HEK293 (cell line): ENCODE results near the gene DCDC2B.

Experiments
- FEZF1 ChIP-seq: fragments of 450-650 bp; formaldehyde crosslinking; IDR thresholded peaks from 2 replicates; pipeline ENCODE4 v1.5.1; 2016; ENCODE audit warnings: missing biosample characterization, missing genetic modification characterization
- HOXA7 ChIP-seq: sonication (generic); formaldehyde crosslinking; IDR thresholded peaks from 2 replicates; pipeline ENCODE4 v1.8.1; 2022; ENCODE audit warnings: missing genetic modification reagents, borderline replicate concordance
- KLF1 ChIP-seq: fragments of 450-650 bp; formaldehyde crosslinking; IDR thresholded peaks from 2 replicates; pipeline ENCODE4 v1.5.1; 2016; ENCODE audit warnings: missing biosample characterization, missing genetic modification characterization
- KLF9 ChIP-seq: fragments of 450-650 bp; formaldehyde crosslinking; IDR thresholded peaks from 2 replicates; pipeline ENCODE4 v1.5.1; 2016; ENCODE audit warnings: missing biosample characterization, missing genetic modification characterization, low read depth
- SCRT1 ChIP-seq: fragments of 450-650 bp; formaldehyde crosslinking; IDR thresholded peaks from 2 replicates; pipeline ENCODE4 v1.5.1; 2016; ENCODE audit warnings: missing biosample characterization, missing genetic modification characterization, borderline replicate concordance
- SETDB1 ChIP-seq: IDR thresholded peaks from one replicate; pipeline ENCODE4 v1.6.1; 2017; ENCODE audit warnings: mild to moderate bottlenecking, low read length, moderate library complexity, mixed read lengths; ENCODE audit not compliant: insufficient read length
- SP2 ChIP-seq: fragments of 450-650 bp; formaldehyde crosslinking; IDR thresholded peaks from 2 replicates; pipeline ENCODE4 v1.5.1; 2016; ENCODE audit warnings: missing biosample characterization, missing genetic modification characterization
- ZBTB20 ChIP-seq: fragments of 450-650 bp; formaldehyde crosslinking; IDR thresholded peaks from 2 replicates; pipeline ENCODE4 v1.5.1; 2016; ENCODE audit warnings: missing biosample characterization, missing genetic modification characterization
- ZBTB48 ChIP-seq: fragments of 450-650 bp; formaldehyde crosslinking; IDR thresholded peaks from 2 replicates; pipeline ENCODE4 v1.5.1; 2016; ENCODE audit warnings: missing biosample characterization, missing genetic modification characterization
- ZNF121 ChIP-seq: fragments of 450-650 bp; formaldehyde crosslinking; IDR thresholded peaks from 2 replicates; pipeline ENCODE4 v1.5.1; 2016; ENCODE audit warnings: missing biosample characterization, missing genetic modification characterization
- ZNF140 ChIP-seq: fragments of 450-650 bp; formaldehyde crosslinking; IDR thresholded peaks from 2 replicates; pipeline ENCODE4 v1.5.1; 2016; ENCODE audit warnings: missing biosample characterization, missing genetic modification characterization
- ZNF24 ChIP-seq: fragments of 450-650 bp; formaldehyde crosslinking; IDR thresholded peaks from 2 replicates; pipeline ENCODE4 v1.5.1; 2016; ENCODE audit warnings: missing biosample characterization, missing genetic modification characterization
- ZNF354C ChIP-seq: fragments of 450-650 bp; formaldehyde crosslinking; IDR thresholded peaks from 2 replicates; pipeline ENCODE4 v1.5.1; 2016; ENCODE audit warnings: missing biosample characterization, missing genetic modification characterization, low read depth, borderline replicate concordance
- ZNF394 ChIP-seq: fragments of 450-650 bp; formaldehyde crosslinking; IDR thresholded peaks from 2 replicates; pipeline ENCODE4 v1.5.1; 2016; ENCODE audit warnings: missing biosample characterization, missing genetic modification characterization, mild to moderate bottlenecking, moderate library complexity, borderline replicate concordance
- ZNF555 ChIP-seq: fragments of 450-650 bp; formaldehyde crosslinking; conservative IDR thresholded peaks from 2 replicates; pipeline ENCODE4 v1.5.1; 2017; ENCODE audit warnings: missing biosample characterization, mild to moderate bottlenecking, missing genetic modification characterization, inconsistent platforms
- ZNF571 ChIP-seq: fragments of 450-650 bp; formaldehyde crosslinking; IDR thresholded peaks from 2 replicates; pipeline ENCODE4 v1.5.0; 2017; ENCODE audit warnings: missing biosample characterization, missing genetic modification characterization
- ZNF670 ChIP-seq: fragments of 450-650 bp; formaldehyde crosslinking; IDR thresholded peaks from 2 replicates; pipeline ENCODE4 v1.5.1; 2016; ENCODE audit warnings: missing biosample characterization, missing genetic modification characterization, low read depth
- ZNF747 ChIP-seq: fragments of 450-650 bp; formaldehyde crosslinking; IDR thresholded peaks from 2 replicates; pipeline ENCODE4 v1.5.1; 2016; ENCODE audit warnings: missing biosample characterization, missing genetic modification characterization
- ZNF76 ChIP-seq: fragments of 450-650 bp; formaldehyde crosslinking; IDR thresholded peaks from 2 replicates; pipeline ENCODE4; 2016; ENCODE audit warnings: low read depth, missing biosample characterization, missing genetic modification characterization, borderline replicate concordance
- ZSCAN23 ChIP-seq: fragments of 450-650 bp; formaldehyde crosslinking; IDR thresholded peaks from 2 replicates; pipeline ENCODE4 v1.5.1; 2016; ENCODE audit warnings: missing biosample characterization, missing genetic modification characterization
- ZXDB ChIP-seq: fragments of 450-650 bp; formaldehyde crosslinking; IDR thresholded peaks from 2 replicates; pipeline ENCODE4 v1.5.1; 2016; ENCODE audit warnings: missing biosample characterization, missing genetic modification characterization
- TF ChIP-seq, protein P1 (sequence below): fragments of 450-650 bp; IDR thresholded peaks from 2 replicates; pipeline ENCODE4 v1.5.1; 2018; ENCODE audit warnings: missing biosample characterization, missing genetic modification characterization
- TF ChIP-seq, protein P2 (sequence below): fragments of 450-650 bp; formaldehyde crosslinking; IDR thresholded peaks from 2 replicates; pipeline ENCODE4 v1.5.1; 2016; ENCODE audit warnings: missing biosample characterization, missing genetic modification characterization
- TF ChIP-seq, protein P3 (sequence below): fragments of 450-650 bp; formaldehyde crosslinking; IDR thresholded peaks from 2 replicates; pipeline ENCODE4 v1.5.1; 2016; ENCODE audit warnings: missing biosample characterization, missing genetic modification characterization
- TF ChIP-seq, protein P4 (sequence below): fragments of 450-650 bp; formaldehyde crosslinking; IDR thresholded peaks from 2 replicates; pipeline ENCODE4 v1.5.1; 2016; ENCODE audit warnings: missing biosample characterization, missing genetic modification characterization
- TF ChIP-seq, protein P5 (sequence below): fragments of 450-650 bp; formaldehyde crosslinking; IDR thresholded peaks from 2 replicates; pipeline ENCODE4 v1.5.1; 2016; ENCODE audit warnings: missing biosample characterization, missing genetic modification characterization

DCDC2B gene

DNA sequence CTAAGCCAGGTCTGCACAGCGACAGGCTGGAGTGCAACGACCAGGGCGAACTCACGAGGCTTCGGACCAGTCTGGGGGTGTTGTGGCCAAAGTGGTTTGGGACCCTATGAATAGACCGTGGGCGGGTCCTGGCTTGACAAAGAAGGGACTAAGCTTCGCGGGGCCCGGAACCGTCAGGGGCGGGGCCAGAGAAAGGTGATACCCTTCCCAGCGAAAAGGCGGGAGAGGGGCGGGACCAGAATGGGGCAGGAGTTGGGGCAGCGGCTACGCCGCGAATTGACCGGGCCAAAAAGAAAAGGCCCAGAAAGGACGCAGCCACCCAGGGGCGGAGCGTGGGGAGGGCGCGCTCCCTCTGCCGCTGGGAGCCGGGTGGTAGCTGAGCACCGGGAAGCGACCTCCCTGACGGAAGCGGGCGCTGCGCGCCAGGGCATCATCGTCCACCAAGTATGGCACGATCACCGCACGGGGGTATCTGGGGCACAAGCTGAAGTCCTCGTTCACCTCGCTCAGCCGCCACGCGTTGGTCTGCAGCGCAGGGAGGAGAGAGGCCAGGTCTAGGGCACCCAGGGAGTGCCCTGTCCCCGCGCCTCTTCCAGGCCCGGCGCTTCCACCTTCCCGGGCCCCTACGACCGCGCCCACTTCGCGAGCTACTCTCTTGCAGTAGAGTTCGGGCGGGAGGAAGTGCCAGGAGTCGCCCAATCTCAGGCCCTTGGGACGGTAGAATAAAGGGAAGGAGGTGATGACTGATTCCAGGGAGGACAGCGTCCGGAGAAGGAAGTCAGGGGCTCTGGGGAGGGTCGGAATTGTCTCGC lies 31.5 kb downstream of the DCDC2B start (continued):
- 0 out of 2 replicates have a peak, but pooled peaks have one; percentile 25 for TF ChIP-seq ZXDB (tag by site-specific recombination)
- no peak for TF ChIP-seq SETDB1
- TF ChIP-seq SP2 (tag by site-specific recombination), result peak; percentile 77
- TF ChIP-seq, protein P1, sequence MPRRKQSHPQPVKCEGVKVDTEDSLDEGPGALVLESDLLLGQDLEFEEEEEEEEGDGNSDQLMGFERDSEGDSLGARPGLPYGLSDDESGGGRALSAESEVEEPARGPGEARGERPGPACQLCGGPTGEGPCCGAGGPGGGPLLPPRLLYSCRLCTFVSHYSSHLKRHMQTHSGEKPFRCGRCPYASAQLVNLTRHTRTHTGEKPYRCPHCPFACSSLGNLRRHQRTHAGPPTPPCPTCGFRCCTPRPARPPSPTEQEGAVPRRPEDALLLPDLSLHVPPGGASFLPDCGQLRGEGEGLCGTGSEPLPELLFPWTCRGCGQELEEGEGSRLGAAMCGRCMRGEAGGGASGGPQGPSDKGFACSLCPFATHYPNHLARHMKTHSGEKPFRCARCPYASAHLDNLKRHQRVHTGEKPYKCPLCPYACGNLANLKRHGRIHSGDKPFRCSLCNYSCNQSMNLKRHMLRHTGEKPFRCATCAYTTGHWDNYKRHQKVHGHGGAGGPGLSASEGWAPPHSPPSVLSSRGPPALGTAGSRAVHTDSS, result no peak
- TF ChIP-seq ZNF571 (tag by site-specific recombination), result no peak
- peak; percentile 34; the same call in 1 of the 2 replicates for TF ChIP-seq KLF1 (tag by site-specific recombination)
- no peak for TF ChIP-seq ZNF76 (tag by site-specific recombination)
- TF ChIP-seq, protein P2, sequence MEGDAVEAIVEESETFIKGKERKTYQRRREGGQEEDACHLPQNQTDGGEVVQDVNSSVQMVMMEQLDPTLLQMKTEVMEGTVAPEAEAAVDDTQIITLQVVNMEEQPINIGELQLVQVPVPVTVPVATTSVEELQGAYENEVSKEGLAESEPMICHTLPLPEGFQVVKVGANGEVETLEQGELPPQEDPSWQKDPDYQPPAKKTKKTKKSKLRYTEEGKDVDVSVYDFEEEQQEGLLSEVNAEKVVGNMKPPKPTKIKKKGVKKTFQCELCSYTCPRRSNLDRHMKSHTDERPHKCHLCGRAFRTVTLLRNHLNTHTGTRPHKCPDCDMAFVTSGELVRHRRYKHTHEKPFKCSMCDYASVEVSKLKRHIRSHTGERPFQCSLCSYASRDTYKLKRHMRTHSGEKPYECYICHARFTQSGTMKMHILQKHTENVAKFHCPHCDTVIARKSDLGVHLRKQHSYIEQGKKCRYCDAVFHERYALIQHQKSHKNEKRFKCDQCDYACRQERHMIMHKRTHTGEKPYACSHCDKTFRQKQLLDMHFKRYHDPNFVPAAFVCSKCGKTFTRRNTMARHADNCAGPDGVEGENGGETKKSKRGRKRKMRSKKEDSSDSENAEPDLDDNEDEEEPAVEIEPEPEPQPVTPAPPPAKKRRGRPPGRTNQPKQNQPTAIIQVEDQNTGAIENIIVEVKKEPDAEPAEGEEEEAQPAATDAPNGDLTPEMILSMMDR (tag by site-specific recombination), result peak; percentile 78
- no peak for TF ChIP-seq HOXA7 (CRISPR knock-in tag)
- TF ChIP-seq ZSCAN23 (tag by site-specific recombination), result no peak
- no peak for TF ChIP-seq ZNF670 (tag by site-specific recombination)
- no peak for TF ChIP-seq ZBTB48 (tag by site-specific recombination)
- TF ChIP-seq ZNF394, result 0 out of 2 replicates have a peak, but pooled peaks have one; percentile 26
- peak; percentile 30; the same call in 1 of the 2 replicates for TF ChIP-seq ZNF140 (tag by site-specific recombination)
- TF ChIP-seq ZNF747, result no peak
- TF ChIP-seq, protein P3, sequence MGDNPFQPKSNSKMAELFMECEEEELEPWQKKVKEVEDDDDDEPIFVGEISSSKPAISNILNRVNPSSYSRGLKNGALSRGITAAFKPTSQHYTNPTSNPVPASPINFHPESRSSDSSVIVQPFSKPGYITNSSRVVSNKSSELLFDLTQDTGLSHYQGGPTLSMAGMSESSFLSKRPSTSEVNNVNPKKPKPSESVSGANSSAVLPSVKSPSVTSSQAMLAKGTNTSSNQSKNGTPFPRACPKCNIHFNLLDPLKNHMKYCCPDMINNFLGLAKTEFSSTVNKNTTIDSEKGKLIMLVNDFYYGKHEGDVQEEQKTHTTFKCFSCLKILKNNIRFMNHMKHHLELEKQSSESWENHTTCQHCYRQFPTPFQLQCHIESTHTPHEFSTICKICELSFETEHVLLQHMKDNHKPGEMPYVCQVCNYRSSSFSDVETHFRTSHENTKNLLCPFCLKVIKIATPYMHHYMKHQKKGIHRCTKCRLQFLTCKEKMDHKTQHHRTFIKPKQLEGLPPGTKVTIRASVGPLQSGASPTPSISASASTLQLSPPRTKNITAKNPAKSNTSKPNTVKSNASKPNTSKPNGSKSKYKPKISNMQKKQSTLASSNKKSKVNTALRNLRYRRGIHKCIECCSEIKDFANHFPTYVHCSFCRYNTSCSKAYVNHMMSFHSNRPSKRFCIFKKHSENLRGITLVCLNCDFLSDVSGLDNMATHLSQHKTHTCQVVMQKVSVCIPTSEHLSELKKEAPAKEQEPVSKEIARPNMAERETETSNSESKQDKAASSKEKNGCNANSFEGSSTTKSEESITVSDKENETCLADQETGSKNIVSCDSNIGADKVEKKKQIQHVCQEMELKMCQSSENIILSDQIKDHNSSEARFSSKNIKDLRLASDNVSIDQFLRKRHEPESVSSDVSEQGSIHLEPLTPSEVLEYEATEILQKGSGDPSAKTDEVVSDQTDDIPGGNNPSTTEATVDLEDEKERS (tag by site-specific recombination), result no peak
- TF ChIP-seq ZNF24 (tag by site-specific recombination), result no peak
- TF ChIP-seq, protein P4, sequence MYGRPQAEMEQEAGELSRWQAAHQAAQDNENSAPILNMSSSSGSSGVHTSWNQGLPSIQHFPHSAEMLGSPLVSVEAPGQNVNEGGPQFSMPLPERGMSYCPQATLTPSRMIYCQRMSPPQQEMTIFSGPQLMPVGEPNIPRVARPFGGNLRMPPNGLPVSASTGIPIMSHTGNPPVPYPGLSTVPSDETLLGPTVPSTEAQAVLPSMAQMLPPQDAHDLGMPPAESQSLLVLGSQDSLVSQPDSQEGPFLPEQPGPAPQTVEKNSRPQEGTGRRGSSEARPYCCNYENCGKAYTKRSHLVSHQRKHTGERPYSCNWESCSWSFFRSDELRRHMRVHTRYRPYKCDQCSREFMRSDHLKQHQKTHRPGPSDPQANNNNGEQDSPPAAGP, result 0 out of 2 replicates have a peak, but pooled peaks have one; percentile 11
- peak; percentile 47; the same call in 1 of the 2 replicates for TF ChIP-seq KLF9 (tag by site-specific recombination)
- TF ChIP-seq ZBTB20 (tag by site-specific recombination), result peak; percentile 77
- TF ChIP-seq FEZF1, result no peak
- no peak for TF ChIP-seq ZNF555 (tag by site-specific recombination)
- TF ChIP-seq, protein P5, sequence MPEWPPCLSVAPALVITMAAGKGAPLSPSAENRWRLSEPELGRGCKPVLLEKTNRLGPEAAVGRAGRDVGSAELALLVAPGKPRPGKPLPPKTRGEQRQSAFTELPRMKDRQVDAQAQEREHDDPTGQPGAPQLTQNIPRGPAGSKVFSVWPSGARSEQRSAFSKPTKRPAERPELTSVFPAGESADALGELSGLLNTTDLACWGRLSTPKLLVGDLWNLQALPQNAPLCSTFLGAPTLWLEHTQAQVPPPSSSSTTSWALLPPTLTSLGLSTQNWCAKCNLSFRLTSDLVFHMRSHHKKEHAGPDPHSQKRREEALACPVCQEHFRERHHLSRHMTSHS (tag by site-specific recombination), result no peak
- TF ChIP-seq ZNF354C, result no peak
- TF ChIP-seq SCRT1 (tag by site-specific recombination), result no peak
- no peak for TF ChIP-seq ZNF121 (tag by site-specific recombination)
